Kidney epithelial cell (primary cell): ENCODE results near the gene ITPR3. TPM values are rescaled to one million over a fixed set of nuclear protein-coding genes. Genes with fewer than 3 reads are reported as not detected.

Source experiments
- DNase-seq: peaks from one replicate; pipeline ENCODE4 v3.0.0-alpha.2; 2010; ENCODE audit warnings: low read depth
- H3K27me3 ChIP-seq: 2 replicates; pipeline ENCODE4 v1.6.0; 2011; ENCODE audit warnings: low read length; ENCODE audit not compliant: control insufficient read depth, insufficient read depth
- H3K36me3 ChIP-seq: 2 replicates; pipeline ENCODE4 v1.5.1; 2011; ENCODE audit warnings: low read length; ENCODE audit not compliant: control insufficient read depth, insufficient read depth
- H3K4me3 ChIP-seq: 2 replicates; pipeline ENCODE4 v1.5.1; 2011; ENCODE audit warnings: low read depth, mild to moderate bottlenecking, control low read depth, low read length
- CTCF ChIP-seq: IDR thresholded peaks from 2 replicates; pipeline ENCODE4 v1.5.1; 2011; ENCODE audit warnings: mild to moderate bottlenecking, moderate library complexity, low read length, control low read depth, inconsistent platforms; ENCODE audit not compliant: insufficient read depth, poor library complexity, severe bottlenecking
- total RNA-seq: library from RNA; depleted of rRNA; stranded (reverse); fragments of >200 nt; gene quantifications from 2 replicates; pipeline ENCODE4 v1.2.3, GENCODE V29; 2015

ITPR3 gene
- total RNA-seq, 1 donor from 2014 or later = 147 TPM

- no peak for TF ChIP-seq CTCF
- Histone ChIP-seq H3K27me3 (peaks cover 16% of the 10 kb centered on the region), H3K36me3 (no peaks in the 10 kb centered on the region), H3K4me3 (no peak overlapping the region)
- no peak for DNase-seq
Observed at GRCh38 chr6:33722103-33722623, 101.0 kb downstream of the ITPR3 start.

GRCh38 chr6:33723371-33724085, 102.4 kb downstream of the ITPR3 start:
- Histone ChIP-seq H3K4me3 (no peak overlapping the region), H3K27me3 (peaks cover 16% of the 10 kb centered on the region), H3K36me3 (no peaks in the 10 kb centered on the region)
- DNase-seq = no peak
- TF ChIP-seq CTCF = no peak

GRCh38 chr6:33724102-33725023, 103.2 kb downstream of the ITPR3 start:
- Histone ChIP-seq H3K36me3 (no peaks in the 10 kb centered on the region), H3K4me3 (no peak overlapping the region), H3K27me3 (peaks cover 16% of the 10 kb centered on the region)
- TF ChIP-seq CTCF = no peak
- no peak for DNase-seq

GRCh38 chr6:33725222-33725621, 104.1 kb downstream of the ITPR3 start:
- peaks cover 16% of the 10 kb centered on the region for H3K27me3 ChIP-seq
- no peak for DNase-seq
- TF ChIP-seq CTCF = no peak
- H3K36me3 ChIP-seq = no peaks in the 10 kb centered on the region
- H3K4me3 ChIP-seq = no peak overlapping the region

GRCh38 chr6:33725891-33726673, 105.0 kb downstream of the ITPR3 start:
- DNase-seq = no peak
- Histone ChIP-seq H3K36me3 (no peaks in the 10 kb centered on the region), H3K27me3 (peaks cover 14% of the 10 kb centered on the region), H3K4me3 (no peak overlapping the region)
- TF ChIP-seq CTCF = no peak
